OCI-LY7 (cell line): ENCODE measurements around the gene C2orf42. TPM values are rescaled to one million over a fixed set of nuclear protein-coding genes. Genes with fewer than 3 reads are reported as not detected.

Experiments used
- BruUV-seq: library from RNA; stranded (reverse); fragments of 400-500 nt; replicated peaks from 2 replicates; lab custom pipeline; 2021; lab: Mats Ljungman, UMichigan
- CTCF ChIA-PET: fragments of 300-600 bp; sonication (Branson Sonifier 250); formaldehyde crosslinking; loops from one replicate; lab custom pipeline; 2022; ENCODE audit warnings: antibody characterized with exemption; ENCODE audit not compliant: unreplicated experiment; lab: Charles Lee
- POLR2A ChIA-PET: fragments of 300-600 bp; sonication (Branson Sonifier 250); formaldehyde crosslinking; loops from one replicate; lab custom pipeline; 2022; ENCODE audit warnings: antibody characterized with exemption; lab: Charles Lee
- DNase-seq: peaks from one replicate; pipeline ENCODE4 v3.0.0-alpha.2; 2015; ENCODE audit warnings: low spot score
- H2AFZ ChIP-seq: fragments of 200-600 bp; sonication (generic), shearing (Covaris generic); 2 replicates; pipeline ENCODE4 v1.6.1; 2014; ENCODE audit warnings: mild to moderate bottlenecking, antibody characterized with exemption, low read length, moderate library complexity
- H3K27ac ChIP-seq: fragments of 200-600 bp; sonication (generic); 2 replicates; pipeline ENCODE4 v1.5.1; 2014; ENCODE audit warnings: mixed run types, low read depth, mild to moderate bottlenecking, moderate library complexity, low read length, inconsistent platforms; ENCODE audit not compliant: poor library complexity, severe bottlenecking
- H3K36me3 ChIP-seq: fragments of 200-600 bp; sonication (generic); 2 replicates; pipeline ENCODE4 v1.6.1; 2014; ENCODE audit warnings: mild to moderate bottlenecking, antibody characterized with exemption, low read length, moderate library complexity, mixed read lengths; ENCODE audit not compliant: insufficient read depth
- H3K4me1 ChIP-seq: fragments of 200-600 bp; sonication (generic); 2 replicates; pipeline ENCODE4 v1.5.1; 2014; ENCODE audit warnings: mild to moderate bottlenecking, low read length; ENCODE audit not compliant: insufficient read depth, poor library complexity, severe bottlenecking
- H3K4me2 ChIP-seq: fragments of 200-600 bp; sonication (generic); 2 replicates; pipeline ENCODE4 v1.6.1; 2014; ENCODE audit warnings: mild to moderate bottlenecking, low read length
- H3K4me3 ChIP-seq: fragments of 200-600 bp; sonication (generic); 2 replicates; pipeline ENCODE4 v1.5.1; 2014; ENCODE audit warnings: mild to moderate bottlenecking, low read depth, low read length; ENCODE audit not compliant: poor library complexity, severe bottlenecking
- H3K79me2 ChIP-seq: fragments of 200-600 bp; sonication (generic); 2 replicates; pipeline ENCODE4 v1.6.1; 2016; ENCODE audit warnings: low read depth, mild to moderate bottlenecking, low read length, moderate library complexity, mixed read lengths; ENCODE audit not compliant: insufficient read depth
- H3K9me2 ChIP-seq: fragments of 200-600 bp; sonication (generic); 2 replicates; pipeline ENCODE4 v1.6.1; 2016; ENCODE audit warnings: mild to moderate bottlenecking, low read length, mixed read lengths; ENCODE audit not compliant: insufficient read depth
- H3K9me3 ChIP-seq: fragments of 200-600 bp; sonication (generic); 2 replicates; pipeline ENCODE4 v1.6.1; 2014; ENCODE audit warnings: mild to moderate bottlenecking, mixed run types, low read length, mixed read lengths
- H4K20me1 ChIP-seq: fragments of 200-600 bp; sonication (generic); 2 replicates; pipeline ENCODE4 v1.6.1; 2014; ENCODE audit warnings: mild to moderate bottlenecking, antibody characterized with exemption, low read length, moderate library complexity, mixed read lengths; ENCODE audit not compliant: insufficient read depth
- EZH2phosphoT487 ChIP-seq: fragments of 200-600 bp; sonication (generic); IDR thresholded peaks from 2 replicates; pipeline ENCODE4 v1.6.1; 2018; ENCODE audit warnings: low read depth, borderline replicate concordance, mild to moderate bottlenecking, mixed run types, antibody characterized with exemption, low read length, moderate library complexity, mixed read lengths
- intact Hi-C: fragments of 100-400 bp; cut with micrococcal nuclease; formaldehyde crosslinking; loops from one replicate; pipeline ENCODE4 v1.10.0; 2022; ENCODE audit not compliant: unreplicated experiment
- total RNA-seq, 2 experiments: library from RNA; depleted of rRNA in 1 of 2; stranded (reverse); fragments of >200 nt in 1 of 2; shearing (Covaris generic) in 1 of 2; gene quantifications; 2 replicates each; pipeline ENCODE4 v1.2.3, GENCODE V29; 2014 to 2022
- TF ChIP-seq, protein P1 (sequence below): fragments of 200-600 bp; sonication (generic); conservative IDR thresholded peaks from 2 replicates; pipeline ENCODE4 v1.5.1; 2014; ENCODE audit warnings: mild to moderate bottlenecking, antibody characterized with exemption, low read length, moderate library complexity, mixed read lengths

Gene C2orf42
- total RNA-seq, 2 experiments from 2014 or later: 19.0 to 24.5 TPM

DNA sequence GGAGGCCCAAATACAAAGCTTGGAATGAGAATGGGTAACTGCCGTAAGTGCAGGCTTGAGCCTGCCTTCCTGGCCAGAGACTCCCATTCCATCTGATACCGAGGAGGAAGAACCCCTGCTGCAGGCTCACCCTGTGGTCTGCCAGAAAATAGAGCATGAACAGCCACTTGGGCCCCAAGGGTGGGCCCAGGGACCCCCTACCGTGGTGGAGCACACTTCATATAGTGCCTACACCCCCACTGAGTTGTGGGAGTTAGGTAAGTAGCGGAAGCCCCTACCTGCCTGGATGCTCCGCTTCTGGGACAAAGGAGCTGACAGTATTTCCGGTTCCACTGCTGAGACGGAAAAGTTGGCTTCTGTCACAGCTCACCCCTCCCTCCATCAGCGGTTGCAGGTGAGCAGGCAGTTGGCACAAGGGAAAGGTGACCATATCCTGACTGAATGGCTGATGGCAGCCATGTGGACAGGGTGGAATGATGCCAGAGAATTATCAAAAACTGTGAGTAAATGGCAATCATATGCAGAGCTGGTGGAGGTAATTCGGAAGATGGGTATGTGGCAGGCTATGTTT lies 11.5 kb upstream of the C2orf42 start:
- CTCF ChIA-PET: no interaction called here
- Histone ChIP-seq H3K79me2 (no peaks in the 10 kb centered on the region), H3K36me3 (no peaks in the 10 kb centered on the region), H3K4me2 (no peak overlapping the region), H3K9me2 (no peaks in the 10 kb centered on the region), H3K9me3 (no peaks in the 10 kb centered on the region), H3K27ac (no peak overlapping the region), H3K4me3 (no peak overlapping the region), H2AFZ (no peak overlapping the region), H4K20me1 (no peaks in the 10 kb centered on the region), H3K4me1 (no peaks in the 10 kb centered on the region)
- DNase-seq: no peak
- intact Hi-C loops: no loop called here
- no TSS peak for BruUV-seq
- TF ChIP-seq EZH2phosphoT487: no peak
- TF ChIP-seq, protein P1, sequence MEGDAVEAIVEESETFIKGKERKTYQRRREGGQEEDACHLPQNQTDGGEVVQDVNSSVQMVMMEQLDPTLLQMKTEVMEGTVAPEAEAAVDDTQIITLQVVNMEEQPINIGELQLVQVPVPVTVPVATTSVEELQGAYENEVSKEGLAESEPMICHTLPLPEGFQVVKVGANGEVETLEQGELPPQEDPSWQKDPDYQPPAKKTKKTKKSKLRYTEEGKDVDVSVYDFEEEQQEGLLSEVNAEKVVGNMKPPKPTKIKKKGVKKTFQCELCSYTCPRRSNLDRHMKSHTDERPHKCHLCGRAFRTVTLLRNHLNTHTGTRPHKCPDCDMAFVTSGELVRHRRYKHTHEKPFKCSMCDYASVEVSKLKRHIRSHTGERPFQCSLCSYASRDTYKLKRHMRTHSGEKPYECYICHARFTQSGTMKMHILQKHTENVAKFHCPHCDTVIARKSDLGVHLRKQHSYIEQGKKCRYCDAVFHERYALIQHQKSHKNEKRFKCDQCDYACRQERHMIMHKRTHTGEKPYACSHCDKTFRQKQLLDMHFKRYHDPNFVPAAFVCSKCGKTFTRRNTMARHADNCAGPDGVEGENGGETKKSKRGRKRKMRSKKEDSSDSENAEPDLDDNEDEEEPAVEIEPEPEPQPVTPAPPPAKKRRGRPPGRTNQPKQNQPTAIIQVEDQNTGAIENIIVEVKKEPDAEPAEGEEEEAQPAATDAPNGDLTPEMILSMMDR: no peak
- POLR2A ChIA-PET: interaction anchor here (0.5 to 0.9 kb wide), 3 partner anchors 11 to 358 kb away, joined by 3 read pairs; partner anchors contain the start of gene PCYOX1

GRCh38 chr2:70201831-70202230 lies 11.0 kb upstream of the C2orf42 start:
- Histone ChIP-seq H3K4me1 (no peaks in the 10 kb centered on the region), H3K9me2 (no peaks in the 10 kb centered on the region), H3K79me2 (no peaks in the 10 kb centered on the region), H4K20me1 (no peaks in the 10 kb centered on the region), H3K27ac (no peak overlapping the region), H2AFZ (no peak overlapping the region), H3K4me2 (no peak overlapping the region), H3K4me3 (no peak overlapping the region), H3K9me3 (no peaks in the 10 kb centered on the region), H3K36me3 (no peaks in the 10 kb centered on the region)
- no TSS peak for BruUV-seq
- intact Hi-C loops: no loop called here
- TF ChIP-seq EZH2phosphoT487: no peak
- TF ChIP-seq, protein P1: no peak
- CTCF ChIA-PET: no interaction called here
- no peak for DNase-seq
- POLR2A ChIA-PET: interaction anchor here (0.5 to 0.9 kb wide), 2 partner anchors 11 to 56 kb away, joined by 3 read pairs; partner anchors contain the start of gene PCYOX1

- BruUV-seq: no TSS peak
- Histone ChIP-seq H3K4me1 (no peaks in the 10 kb centered on the region), H3K9me3 (no peaks in the 10 kb centered on the region), H3K4me2 (no peak overlapping the region), H2AFZ (no peak overlapping the region), H3K79me2 (no peaks in the 10 kb centered on the region), H3K4me3 (no peak overlapping the region), H3K27ac (no peak overlapping the region), H4K20me1 (no peaks in the 10 kb centered on the region), H3K9me2 (no peaks in the 10 kb centered on the region), H3K36me3 (no peaks in the 10 kb centered on the region)
- DNase-seq: no peak
- CTCF ChIA-PET: no interaction called here
- intact Hi-C loops: no loop called here
- POLR2A ChIA-PET: interaction anchor here (0.5 to 1.7 kb wide), 4 partner anchors 10 to 486 kb away, joined by 3 to 6 read pairs (median 4); partner anchors contain the start of gene C2orf42
- TF ChIP-seq, protein P1: no peak
- TF ChIP-seq EZH2phosphoT487: no peak
Observed at GRCh38 chr2:70201225-70201768, 10.5 kb upstream of the C2orf42 start.
